SK-N-SH (cell line): ENCODE measurements around the gene USHBP1. TPM values are rescaled to one million over a fixed set of nuclear protein-coding genes. Genes with fewer than 3 reads are reported as not detected.

Experiments used
- CTCF ChIA-PET: fragments of 300-600, 350-600 bp; formaldehyde crosslinking; extraction: SDS; loops from one replicate; lab custom pipeline; 2021; lab: Yijun Ruan, JAX
- POLR2A ChIA-PET: fragments of 350-600 bp; sonication (Branson Sonifier 250); formaldehyde crosslinking; extraction: SDS; loops from one replicate; lab custom pipeline; 2020; ENCODE audit warnings: antibody characterized with exemption, inconsistent platforms; lab: Yijun Ruan, JAX
- DNase-seq: peaks from one replicate; pipeline ENCODE4 v3.0.0; 2012
- H2AFZ ChIP-seq: fragments of 200-600 bp; sonication (generic); 2 replicates; pipeline ENCODE4 v1.8.1; 2016; ENCODE audit warnings: antibody characterized with exemption, mild to moderate bottlenecking, low read depth
- H3F3A ChIP-seq: fragments of 200-600 bp; sonication (generic); replicated peaks from 2 replicates; pipeline ENCODE3; 2016; ENCODE audit warnings: antibody characterized with exemption, mild to moderate bottlenecking; ENCODE audit not compliant: insufficient read depth
- H3K27ac ChIP-seq, 2 experiments: fragments of 200-500 bp in 1 of 2; fragments of 200-600 bp in 1 of 2; sonication (Bioruptor generic) in 1 of 2; sonication (generic), shearing (Covaris generic) in 1 of 2; 2 replicates each; pipeline versions ENCODE4 v1.5.1 to v1.6.1; 2014 to 2016; ENCODE audit warnings: low read depth in 2 of 2, inconsistent platforms in 1 of 2, low read length in 1 of 2, mild to moderate bottlenecking in 1 of 2, mixed read lengths in 1 of 2
- H3K27me3 ChIP-seq: fragments of 200-600 bp; sonication (generic), shearing (Covaris generic); 2 replicates; pipeline ENCODE4 v1.6.1; 2016; ENCODE audit warnings: mixed run types; ENCODE audit not compliant: insufficient read depth
- H3K36me3 ChIP-seq, 2 experiments: fragments of 200-500 bp in 1 of 2; fragments of 200-600 bp in 1 of 2; sonication (Bioruptor generic) in 1 of 2; sonication (generic) in 1 of 2; replicated peaks in 1 of 2; 2 replicates each; pipeline versions ENCODE3 to v1.5.1; 2014 to 2016; ENCODE audit warnings: low read length in 1 of 2, mild to moderate bottlenecking in 1 of 2; ENCODE audit not compliant: insufficient read depth in 2 of 2, control insufficient read depth in 1 of 2
- H3K4me1 ChIP-seq, 2 experiments: fragments of 200-500 bp in 1 of 2; fragments of 200-600 bp in 1 of 2; sonication (Bioruptor generic) in 1 of 2; sonication (generic), shearing (Covaris generic) in 1 of 2; 2 replicates each; pipeline versions ENCODE4 v1.5.1 to v1.6.1; 2014 to 2016; ENCODE audit warnings: low read depth in 1 of 2, low read length in 1 of 2, mixed run types in 1 of 2; ENCODE audit not compliant: insufficient read depth in 2 of 2, control insufficient read depth in 1 of 2
- H3K4me2 ChIP-seq: fragments of 200-600 bp; sonication (generic), shearing (Covaris generic); 2 replicates; pipeline ENCODE4 v1.6.1; 2017; ENCODE audit warnings: mixed run types
- H3K4me3 ChIP-seq, 2 experiments: fragments of 200-500 bp in 1 of 2; fragments of 200-600 bp in 1 of 2; sonication (Bioruptor generic) in 1 of 2; sonication (generic), shearing (Covaris generic) in 1 of 2; 2 replicates each; pipeline versions ENCODE4 v1.5.1 to v1.8.1; 2014 to 2016; ENCODE audit warnings: low read depth in 2 of 2, inconsistent platforms in 1 of 2, low read length in 1 of 2, mild to moderate bottlenecking in 1 of 2, mixed read lengths in 1 of 2, moderate library complexity in 1 of 2
- H3K79me2 ChIP-seq: fragments of 200-600 bp; sonication (generic); 2 replicates; pipeline ENCODE4 v1.8.1; 2017; ENCODE audit warnings: mild to moderate bottlenecking; ENCODE audit not compliant: insufficient read depth
- H3K9ac ChIP-seq: fragments of 200-600 bp; sonication (generic); 2 replicates; pipeline ENCODE4 v1.6.1; 2017; ENCODE audit warnings: mixed run types
- H3K9me2 ChIP-seq: fragments of 200-600 bp; sonication (generic); 2 replicates; pipeline ENCODE4 v1.6.1; 2017; ENCODE audit warnings: mixed run types
- H3K9me3 ChIP-seq: fragments of 200-600 bp; sonication (generic); 2 replicates; pipeline ENCODE4 v1.6.1; 2017; ENCODE audit warnings: mixed run types, mild to moderate bottlenecking, moderate library complexity
- H4K20me1 ChIP-seq: fragments of 200-600 bp; sonication (generic); 2 replicates; pipeline ENCODE4 v1.6.1; 2017; ENCODE audit warnings: mild to moderate bottlenecking, mixed run types; ENCODE audit not compliant: insufficient read depth
- CTCF ChIP-seq: fragments of 200-600 bp; sonication (generic); IDR thresholded peaks from 2 replicates; pipeline ENCODE4 v1.6.1; 2017; ENCODE audit warnings: antibody characterized with exemption, mild to moderate bottlenecking, moderate library complexity
- ELF1 ChIP-seq: IDR thresholded peaks from 2 replicates; pipeline ENCODE4 v1.4.0; 2012
- EZH2phosphoT487 ChIP-seq: fragments of 200-600 bp; sonication (generic); IDR thresholded peaks from 2 replicates; pipeline ENCODE4 v1.6.1; 2017; ENCODE audit warnings: low read depth, mixed run types, mild to moderate bottlenecking, antibody characterized with exemption, moderate library complexity, borderline replicate concordance
- FOXM1 ChIP-seq: IDR thresholded peaks from 2 replicates; pipeline ENCODE4 v1.4.0; 2012; ENCODE audit warnings: low read depth, mild to moderate bottlenecking
- GABPA ChIP-seq: IDR thresholded peaks from 2 replicates; pipeline ENCODE4 v1.4.0; 2012; ENCODE audit warnings: low read depth, mild to moderate bottlenecking
- GATA2 ChIP-seq: sonication (generic); formaldehyde crosslinking; IDR thresholded peaks from 2 replicates; pipeline ENCODE4 v1.5.0; 2020; ENCODE audit warnings: mild to moderate bottlenecking, missing genetic modification reagents
- MXI1 ChIP-seq: IDR thresholded peaks from 2 replicates; pipeline ENCODE4 v1.6.1; 2012; ENCODE audit warnings: mild to moderate bottlenecking, low read depth, low read length, improper control_type of control experiment
- PBX3 ChIP-seq: IDR thresholded peaks from 2 replicates; pipeline ENCODE4; 2012
- POLR2AphosphoS5 ChIP-seq: IDR thresholded peaks from 2 replicates; pipeline ENCODE4 v1.6.1; 2012; ENCODE audit warnings: low read depth, low read length
- RAD21 ChIP-seq: IDR thresholded peaks from 2 replicates; pipeline ENCODE4 v1.6.1; 2012; ENCODE audit warnings: mild to moderate bottlenecking, low read length
- RCOR1 ChIP-seq: fragments of 150-350 bp; IDR thresholded peaks from 2 replicates; pipeline ENCODE4 v1.6.1; 2017; ENCODE audit warnings: antibody characterized with exemption, low read length
- REST ChIP-seq: IDR thresholded peaks from 2 replicates; pipeline ENCODE4 v1.6.1; 2012; ENCODE audit warnings: mild to moderate bottlenecking, low read depth, low read length, moderate library complexity
- SIN3A ChIP-seq: IDR thresholded peaks from 2 replicates; pipeline ENCODE4 v1.6.1; 2012; ENCODE audit warnings: low read depth, mild to moderate bottlenecking, low read length, moderate library complexity, borderline replicate concordance
- SMC3 ChIP-seq: IDR thresholded peaks from 2 replicates; pipeline ENCODE4 v1.6.1; 2012; ENCODE audit warnings: low read depth, low read length, improper control_type of control experiment
- TCF12 ChIP-seq: IDR thresholded peaks from 2 replicates; pipeline ENCODE4 v1.4.0; 2012
- TEAD4 ChIP-seq: IDR thresholded peaks from 2 replicates; pipeline ENCODE4 v1.4.0; 2012; ENCODE audit warnings: mild to moderate bottlenecking, borderline replicate concordance; ENCODE audit not compliant: insufficient read depth
- USF1 ChIP-seq: IDR thresholded peaks from 2 replicates; pipeline ENCODE4 v1.4.0; 2012; ENCODE audit warnings: low read depth, borderline replicate concordance
- USF2 ChIP-seq: fragments of 150-350 bp; IDR thresholded peaks from 2 replicates; pipeline ENCODE4 v1.6.1; 2017; ENCODE audit warnings: antibody characterized with exemption, low read length, low read depth, borderline replicate concordance
- WGBS: methylation state at CpG from one replicate; pipeline ENCODE4 v1.1.6; 2017; ENCODE audit warnings: low lambda C conversion rate; 5-methylcytosine and 5-hydroxymethylcytosine counted together
- polyA plus RNA-seq, 3 experiments: library from polyadenylated mRNA; depleted of rRNA; stranded (reverse); fragments of >200 nt; gene quantifications; 2 replicates each; pipeline ENCODE4 v1.2.3, GENCODE V29; 2012

The USHBP1 gene
- polyA plus RNA-seq, 1 of the 3 experiments (the other 2 are of a cell fraction) = 0.03 TPM

GRCh38 chr19:17303167-17303939, 38.8 kb upstream of the USHBP1 start, which contains the start of gene ABHD8 (continued):
- TF ChIP-seq USF2 (peak; percentile 50; the same call in 1 of the 2 replicates), TEAD4 (no peak), SIN3A (no peak), GABPA (no peak), POLR2AphosphoS5 (peak; percentile 37; the same call in 1 of the 2 replicates), FOXM1 (no peak), CTCF (peak; percentile 60), RCOR1 (no peak)
- TF ChIP-seq, all 33 proteins: peak for 9

- H3K79me2 ChIP-seq = peaks cover 17% of the 10 kb centered on the region
- TF ChIP-seq EZH2phosphoT487 (no peak), REST (no peak), ELF1 (no peak), SMC3 (no peak), GATA2 (CRISPR knock-in tag) (no peak), MXI1 (no peak), SIN3A (no peak), TCF12 (no peak), PBX3 (no peak), USF1 (no peak), RAD21 (no peak), USF2 (no peak)
- CTCF ChIA-PET = interaction anchor here (0.6 to 2.5 kb wide), 3 partner anchors 9 to 44 kb away, joined by 3 to 17 read pairs (median 4); no protein-coding TSS in a partner anchor
- H3K27ac ChIP-seq = peak overlapping the region in 1 of 2 experiments; percentile 77; a peak in 2 of 4 replicates
- H3K4me3 ChIP-seq = peak overlapping the region; percentile 72 to 73
- H3K9me2 ChIP-seq = no peaks in the 10 kb centered on the region
- no peak for DNase-seq
- peak overlapping the region; percentile 87 for H3K4me2 ChIP-seq
- peak overlapping the region; percentile 82 for H2AFZ ChIP-seq
- no peaks in the 10 kb centered on the region for H3K9me3 ChIP-seq
- peaks cover 12 to 27% of the 10 kb centered on the region in 2 experiments; a peak in 3 of 4 replicates for H3K4me1 ChIP-seq
- POLR2A ChIA-PET = interaction anchor here (2.2 kb wide), 1 partner anchor 31 kb away, joined by 4 read pairs; no protein-coding TSS in a partner anchor
- peaks cover 0 to 3% of the 10 kb centered on the region in 2 experiments for H3K36me3 ChIP-seq
- H3K27me3 ChIP-seq = no peaks in the 10 kb centered on the region
- peak overlapping the region; percentile 71 for H3K9ac ChIP-seq
- WGBS = 43% methylated on average over 6 of the region's 29 CpGs
- H3F3A ChIP-seq = peaks cover 18% of the 10 kb centered on the region
- no peaks in the 10 kb centered on the region for H4K20me1 ChIP-seq
Observed at GRCh38 chr19:17302391-17303166, 38.0 kb upstream of the USHBP1 start.
